ENCODE results near the gene HOXC10.

Gene HOXC10

DNA sequence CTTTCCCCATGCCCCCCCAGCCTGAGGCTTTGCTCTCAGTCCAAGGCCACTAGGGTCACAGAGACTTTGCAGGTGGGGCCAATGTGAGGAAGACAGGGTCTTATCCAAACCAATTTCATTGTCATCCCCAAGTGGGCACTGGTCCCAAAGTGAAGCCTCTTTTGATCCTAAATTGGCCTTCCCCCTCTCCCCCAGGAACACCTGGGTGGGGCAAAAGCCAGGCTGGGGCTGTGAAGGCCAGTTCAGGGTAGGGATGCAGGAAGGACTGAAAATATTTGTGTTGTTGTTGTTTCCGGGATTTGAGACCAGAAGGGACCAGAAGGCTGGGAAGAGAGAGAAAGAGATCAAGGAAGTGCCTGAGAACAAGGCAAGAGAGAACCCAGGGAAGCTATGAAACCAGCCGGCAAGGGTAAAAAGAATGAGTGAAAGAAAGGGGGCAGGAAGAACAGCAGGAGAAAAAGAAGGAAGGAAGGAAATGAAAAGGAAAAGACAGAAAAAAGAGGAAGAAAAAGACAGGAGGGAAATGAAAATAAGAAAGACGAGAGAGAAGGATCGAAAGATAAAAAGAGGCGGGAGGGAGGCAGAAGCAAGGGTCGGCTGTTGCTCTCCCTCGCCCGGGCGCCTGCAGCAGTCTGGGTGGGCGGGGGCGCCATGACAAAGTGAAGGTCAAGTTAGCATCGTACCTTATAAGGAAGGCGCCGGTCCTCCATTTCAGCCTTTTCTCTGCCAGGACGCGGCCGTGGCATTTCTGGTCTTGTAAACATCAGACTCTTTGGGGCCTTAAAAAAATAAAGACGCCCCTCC lies 19.5 kb upstream of the HOXC10 start:
- DNase-seq: no peak

DNA sequence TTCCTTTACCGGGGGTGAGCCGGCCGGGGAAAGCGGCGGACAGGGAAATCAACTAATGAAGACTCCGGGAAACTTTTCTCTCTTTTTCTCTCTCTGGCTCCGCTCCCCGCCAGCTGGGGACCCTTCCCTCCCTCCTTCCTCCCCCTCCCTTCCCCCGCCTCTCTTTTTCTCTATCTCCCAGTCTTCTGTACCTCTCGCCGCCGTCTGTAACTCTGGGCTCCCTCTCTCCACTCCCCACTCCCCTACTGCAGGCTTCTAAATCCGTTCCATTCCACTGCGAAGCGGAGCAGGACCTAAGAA lies 18.9 kb upstream of the HOXC10 start:
- no peak for DNase-seq

DNA sequence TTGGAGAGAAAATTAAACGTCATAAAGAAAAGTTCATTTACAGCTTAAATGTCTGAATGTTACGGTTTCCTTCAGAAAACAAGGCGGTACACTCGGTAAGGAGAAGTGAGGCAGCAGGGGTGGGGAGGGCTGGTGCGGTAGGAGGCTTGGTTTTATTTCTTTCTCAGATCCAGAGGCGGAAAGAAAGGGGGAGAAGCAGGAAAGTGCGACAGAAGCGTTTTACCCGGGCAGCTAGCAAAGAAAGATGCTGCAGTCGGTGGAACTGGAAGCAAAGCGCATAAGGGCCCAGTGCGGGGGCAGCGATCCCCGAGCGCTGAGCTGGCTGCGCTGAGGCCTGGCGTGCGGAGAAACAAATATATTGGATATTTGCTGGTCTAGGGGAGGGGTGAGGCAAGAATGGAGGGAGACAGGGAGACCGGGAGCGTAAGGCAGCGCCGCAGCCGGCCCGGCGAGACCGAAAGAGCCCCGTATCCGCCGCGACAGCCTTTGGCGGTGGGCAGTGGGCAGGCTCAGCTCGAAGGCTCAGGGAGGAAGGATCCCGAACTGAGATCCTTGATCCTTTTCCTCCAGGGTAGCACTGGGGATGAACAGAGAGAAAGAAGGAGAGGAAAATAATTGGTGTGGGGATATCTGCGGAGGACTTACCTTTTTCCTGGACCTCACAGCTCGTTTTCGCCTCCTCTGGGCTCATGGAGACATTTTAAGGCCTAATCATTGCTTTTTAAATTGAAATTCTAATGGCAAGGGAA lies 18.4 kb upstream of the HOXC10 start:
- no peak for DNase-seq

DNA sequence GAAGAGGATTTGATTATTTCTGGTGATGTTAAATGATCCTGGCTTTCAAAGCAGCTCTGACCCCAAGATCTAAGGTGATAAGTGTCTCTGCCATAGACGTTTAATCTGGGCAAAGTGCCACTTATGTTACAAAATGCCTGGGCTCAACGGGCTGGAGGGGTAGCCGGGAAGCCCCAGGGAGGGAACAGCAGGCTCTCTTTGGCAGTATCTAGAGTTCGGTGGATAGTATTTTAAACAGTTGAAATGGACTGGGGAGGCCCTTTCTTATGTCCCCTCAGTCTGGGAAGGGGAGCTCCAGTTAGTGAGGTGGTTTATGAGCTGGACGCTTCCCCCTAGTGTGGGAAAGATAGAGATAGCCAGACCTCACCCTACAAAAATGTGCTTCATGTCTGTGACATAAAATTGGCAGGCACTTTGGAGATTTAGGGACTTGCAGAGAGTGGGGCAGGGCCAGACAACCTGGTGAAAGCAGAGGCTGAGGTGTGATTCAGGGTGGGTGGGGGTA lies 17.5 kb upstream of the HOXC10 start:
- no peak for DNase-seq

DNA sequence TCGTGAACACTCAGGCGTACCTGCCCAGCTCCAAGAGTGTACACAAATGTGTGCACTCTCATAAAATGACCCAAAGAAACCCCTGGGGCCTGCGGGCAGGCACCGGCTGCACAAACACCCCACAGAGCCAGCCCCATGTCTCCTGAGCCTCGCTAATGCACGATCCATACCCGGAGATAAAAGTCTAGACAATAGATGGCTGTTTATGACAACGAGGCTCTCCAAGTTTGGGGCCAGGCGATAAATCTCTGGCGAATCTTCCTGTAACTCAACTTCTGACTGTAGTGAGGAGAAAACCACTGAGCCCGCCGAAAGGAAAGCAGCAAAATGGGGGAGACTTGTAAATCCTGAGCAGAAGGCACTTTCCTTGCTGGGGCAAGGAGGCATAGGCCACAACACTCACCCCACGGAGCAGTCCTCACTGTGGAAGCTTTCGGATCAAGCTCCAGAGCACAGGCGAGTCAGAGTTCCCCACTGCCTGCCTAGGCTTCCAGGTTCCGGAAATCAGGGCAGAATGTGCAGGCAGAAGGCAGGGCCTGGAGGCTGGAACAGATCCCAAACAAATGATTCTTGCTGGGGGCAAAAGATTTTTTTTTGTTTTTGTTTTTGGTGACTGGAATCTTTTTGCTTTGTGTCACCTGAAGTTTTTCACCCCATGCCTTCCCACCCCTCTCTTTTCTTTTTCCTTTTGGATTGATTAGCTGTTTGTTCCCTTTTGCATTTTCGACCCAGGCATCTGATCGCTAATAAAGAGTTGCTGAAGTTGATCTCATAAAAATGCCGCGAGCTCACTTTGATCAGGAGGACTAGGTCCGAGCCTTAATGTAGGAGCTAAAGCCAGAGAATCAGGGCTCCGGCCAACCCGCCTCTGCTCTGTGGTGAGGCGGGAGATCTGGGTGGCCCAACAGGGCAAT lies 16.5 kb upstream of the HOXC10 start:
- DNase-seq: no peak

DNA sequence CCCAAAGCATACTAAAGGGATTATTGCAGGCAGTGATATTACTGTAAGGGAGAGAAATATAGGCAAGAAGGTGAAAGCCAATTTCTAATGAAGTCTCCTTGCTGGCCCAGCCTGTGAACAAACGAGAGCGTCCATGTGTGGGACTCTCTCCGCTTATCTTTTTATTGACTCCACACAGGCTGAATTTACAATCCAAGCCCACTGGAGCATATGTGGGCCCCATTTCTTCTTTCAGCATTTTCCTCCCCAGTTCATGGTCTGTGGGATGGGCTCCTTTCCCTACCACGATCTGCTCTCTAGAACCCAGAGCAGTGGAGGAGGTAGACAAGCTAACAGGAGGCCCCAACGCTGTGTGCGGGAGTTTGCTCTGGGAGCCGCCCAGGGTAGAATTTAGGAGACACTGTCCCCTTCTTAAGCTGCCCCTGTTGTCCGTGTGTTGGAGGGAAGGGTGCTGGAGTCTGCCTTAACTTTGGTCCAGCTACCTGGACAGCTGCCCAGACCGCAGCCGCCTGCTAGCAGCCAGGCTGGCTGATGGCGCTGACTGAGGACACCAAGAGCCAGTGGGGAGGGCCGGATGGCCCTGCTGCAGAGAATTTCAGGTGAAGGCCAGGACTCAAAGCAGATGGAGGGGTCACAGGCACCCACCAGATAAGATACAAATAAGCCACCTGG lies 15.2 kb upstream of the HOXC10 start:
- DNase-seq: no peak

DNA sequence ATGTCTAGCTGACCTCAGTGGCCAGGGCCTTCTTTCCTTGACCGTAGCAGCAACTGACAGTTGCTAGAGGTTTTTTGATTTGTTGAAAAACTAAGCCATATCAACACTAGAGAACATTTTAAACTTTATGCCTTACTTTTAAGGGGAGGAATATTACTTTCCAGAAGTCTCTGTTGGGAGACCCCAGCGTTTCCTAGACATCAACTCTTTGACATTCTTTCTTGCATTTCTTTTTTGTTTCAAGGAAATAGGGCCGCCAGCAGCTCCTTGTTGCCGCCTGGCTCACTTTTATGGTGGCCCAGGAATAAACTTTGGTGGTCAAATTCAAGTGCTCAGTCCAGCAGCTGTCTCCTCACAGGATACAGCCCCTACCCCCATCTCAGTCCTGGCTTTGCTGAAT lies 14.5 kb upstream of the HOXC10 start:
- no peak for DNase-seq

DNA sequence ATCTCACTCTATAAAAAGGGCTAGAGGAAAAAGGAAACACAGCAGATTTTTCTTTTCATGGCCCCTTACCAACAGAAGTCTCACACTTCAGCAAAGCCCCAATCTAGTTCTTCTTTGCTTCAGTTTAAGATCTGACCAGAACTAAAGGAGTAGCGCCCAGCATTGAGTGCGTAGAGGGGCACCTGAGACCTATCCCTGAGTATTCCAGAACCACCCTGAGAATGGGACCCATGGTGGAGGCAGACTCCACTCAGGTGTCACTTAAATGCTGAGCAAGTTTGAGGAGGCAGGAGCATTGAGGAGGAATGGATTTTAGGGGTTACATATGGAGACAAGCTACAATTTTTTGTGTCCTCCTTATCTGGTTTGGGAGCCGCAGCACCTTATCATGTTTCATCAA lies 13.8 kb upstream of the HOXC10 start:
- DNase-seq: no peak

DNA sequence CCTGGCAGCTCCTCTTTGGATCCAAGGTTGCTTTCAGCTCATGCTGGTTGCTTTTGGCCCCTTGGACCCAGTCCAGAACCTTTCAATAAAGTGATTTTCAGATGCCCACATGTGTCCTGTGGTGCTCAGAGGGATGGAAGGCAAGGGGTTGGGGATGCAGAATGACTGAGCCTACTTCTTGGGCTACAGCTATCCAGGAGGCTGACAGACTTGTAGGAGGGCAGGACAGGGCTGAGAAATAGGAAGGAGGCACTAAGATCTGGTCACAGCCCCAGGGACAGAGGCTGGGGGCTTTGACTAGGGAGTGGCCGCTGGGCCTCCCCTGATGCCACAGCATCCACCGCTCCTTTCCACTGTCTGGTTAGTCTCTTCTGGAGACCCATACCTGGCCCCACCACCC lies 13.3 kb upstream of the HOXC10 start:
- no peak for DNase-seq

DNA sequence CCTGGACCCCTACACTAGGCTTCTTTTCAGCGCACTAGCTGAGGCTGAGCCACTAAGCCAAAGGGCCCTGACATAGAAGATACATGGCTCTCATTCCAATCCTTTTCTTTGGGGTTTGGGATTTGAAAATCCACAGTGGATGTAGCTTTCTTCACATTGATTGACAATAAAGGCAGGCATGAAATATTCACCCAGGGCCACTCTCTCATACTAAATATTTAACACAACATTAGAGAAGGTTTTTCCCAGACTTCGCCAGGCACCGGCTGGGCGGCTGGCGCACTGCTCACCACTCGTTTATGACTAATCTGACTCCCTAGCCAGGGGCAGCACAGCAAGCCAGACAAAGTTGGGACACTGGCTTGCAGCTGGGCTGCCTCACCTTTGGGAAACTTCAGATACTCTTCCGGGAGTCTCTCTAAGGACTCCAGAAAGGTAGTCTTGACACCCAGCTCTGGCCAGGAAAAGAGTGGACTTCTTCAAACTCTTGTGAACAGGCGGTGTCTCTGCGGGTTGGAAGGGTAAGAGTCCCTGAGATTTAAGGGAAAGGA lies 12.7 kb upstream of the HOXC10 start:
- no peak for DNase-seq

DNA sequence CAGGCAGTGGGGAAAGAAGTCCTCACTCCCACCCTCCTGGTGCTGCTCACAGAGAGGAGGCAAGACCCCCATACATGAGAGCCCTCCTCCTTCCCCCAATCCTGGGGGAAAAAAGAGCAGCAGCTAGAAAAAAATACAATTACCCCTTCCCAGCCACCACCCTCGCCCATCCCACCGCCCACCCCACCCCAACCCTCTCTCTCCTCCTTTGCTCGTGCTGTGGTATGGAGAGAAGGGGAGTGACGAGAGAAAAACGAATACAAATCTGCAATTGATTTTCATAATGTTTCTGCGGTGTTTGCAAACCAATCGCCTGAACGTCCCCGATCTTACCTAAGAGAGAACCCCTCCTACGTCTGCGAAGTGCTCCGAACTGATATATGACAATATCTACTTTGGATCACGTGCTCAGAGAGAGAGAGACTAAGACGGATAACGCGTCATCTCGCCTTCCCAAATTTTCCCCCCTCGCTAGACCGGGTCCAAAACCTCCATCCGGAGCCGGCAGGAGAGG lies 12.2 kb upstream of the HOXC10 start, which contains the start of gene HOXC11:
Gene HOXC11 (plus strand): TSS at position 405 of the 514 bp plus-strand sequence. CDS start 116 bp downstream, outside the sequence.
- no peak for DNase-seq

DNA sequence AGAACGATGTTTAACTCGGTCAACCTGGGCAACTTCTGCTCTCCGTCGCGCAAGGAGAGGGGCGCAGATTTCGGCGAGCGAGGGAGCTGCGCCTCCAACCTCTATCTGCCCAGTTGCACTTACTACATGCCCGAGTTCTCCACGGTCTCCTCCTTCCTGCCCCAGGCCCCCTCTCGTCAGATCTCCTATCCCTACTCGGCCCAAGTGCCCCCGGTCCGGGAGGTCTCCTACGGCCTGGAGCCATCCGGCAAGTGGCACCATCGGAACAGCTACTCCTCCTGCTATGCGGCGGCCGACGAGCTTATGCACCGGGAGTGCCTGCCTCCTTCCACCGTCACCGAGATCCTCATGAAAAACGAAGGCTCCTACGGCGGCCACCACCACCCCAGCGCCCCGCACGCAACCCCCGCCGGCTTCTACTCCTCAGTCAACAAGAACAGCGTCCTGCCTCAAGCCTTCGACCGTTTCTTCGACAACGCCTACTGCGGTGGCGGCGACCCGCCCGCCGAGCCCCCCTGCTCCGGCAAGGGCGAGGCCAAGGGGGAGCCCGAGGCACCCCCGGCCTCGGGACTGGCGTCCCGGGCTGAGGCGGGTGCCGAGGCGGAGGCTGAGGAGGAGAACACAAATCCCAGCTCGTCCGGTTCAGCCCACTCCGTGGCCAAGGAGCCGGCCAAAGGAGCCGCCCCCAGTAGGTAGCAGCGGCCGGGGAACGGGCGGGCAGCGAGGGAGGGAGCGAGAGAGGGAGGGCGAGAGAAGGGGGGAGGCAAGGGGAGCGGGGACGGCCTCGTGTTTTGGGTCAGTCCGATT lies 11.5 kb upstream of the HOXC10 start:
- no peak for DNase-seq

DNA sequence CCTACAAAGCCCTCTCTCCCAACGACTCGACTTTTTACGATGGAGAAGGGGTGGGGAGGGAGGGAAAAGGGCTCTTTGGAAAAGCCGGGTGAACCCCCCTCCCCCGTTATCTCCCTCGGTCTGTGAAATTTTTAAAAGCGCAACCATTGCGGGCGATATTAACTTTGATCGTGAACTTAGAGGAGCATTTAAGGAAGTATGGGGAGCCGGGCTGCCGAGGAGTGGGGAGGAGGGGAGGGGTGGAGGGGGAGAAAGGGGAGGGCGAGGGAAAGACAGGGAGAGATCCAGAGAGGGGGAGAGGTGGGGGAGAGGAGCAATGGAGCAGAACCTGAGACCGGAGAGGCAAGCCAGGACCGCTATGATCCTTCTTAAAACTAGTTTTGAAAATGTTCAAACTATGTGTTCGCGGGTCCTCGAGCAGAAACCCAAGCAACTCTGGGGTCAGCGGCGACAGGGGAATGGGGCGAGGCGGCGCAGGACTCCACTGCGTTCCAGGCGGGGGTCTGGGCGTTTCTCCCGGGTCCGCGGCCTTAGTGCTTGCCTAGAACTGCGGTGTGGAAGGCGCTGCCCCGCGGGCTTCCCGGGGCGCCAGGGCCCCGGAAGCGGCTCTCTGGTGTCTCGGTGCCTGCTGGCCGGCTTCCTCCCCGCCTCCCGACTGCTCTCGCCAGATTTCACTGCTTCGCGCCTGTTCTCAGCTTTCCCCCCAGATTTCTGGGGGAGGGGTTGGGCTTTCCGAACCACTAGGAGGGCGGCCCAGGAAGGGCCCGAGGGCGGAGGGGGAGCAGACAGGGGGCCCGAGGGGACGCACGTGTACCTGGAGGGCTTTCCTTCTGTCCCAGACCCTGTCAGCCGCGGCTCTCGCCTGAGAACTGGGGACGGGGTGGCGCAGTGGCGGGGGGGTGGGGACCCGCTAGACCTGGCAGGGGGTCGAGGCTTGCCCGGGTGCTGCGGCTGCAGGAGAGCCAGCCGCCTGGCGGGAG lies 10.6 kb upstream of the HOXC10 start, which contains the start of gene HOTAIR:
Gene HOTAIR (minus strand): TSS at position 871 of the 980 bp plus-strand sequence.
- DNase-seq: no peak

DNA sequence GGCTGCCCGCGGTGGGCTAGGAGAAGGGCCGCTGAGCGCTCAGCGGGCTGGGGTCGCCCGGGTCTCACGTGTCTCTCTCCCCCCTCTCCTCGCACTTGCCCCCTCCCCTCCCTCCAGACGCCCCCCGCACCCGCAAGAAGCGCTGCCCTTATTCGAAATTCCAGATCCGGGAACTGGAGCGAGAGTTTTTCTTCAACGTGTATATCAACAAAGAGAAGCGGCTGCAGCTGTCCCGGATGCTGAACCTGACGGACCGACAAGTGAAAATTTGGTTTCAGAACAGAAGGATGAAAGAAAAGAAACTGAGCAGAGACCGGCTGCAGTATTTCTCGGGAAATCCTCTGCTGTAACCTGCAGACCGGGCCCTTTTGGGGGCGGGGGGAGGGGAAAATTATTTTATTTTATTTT lies 9.9 kb upstream of the HOXC10 start:
- DNase-seq: no peak

DNA sequence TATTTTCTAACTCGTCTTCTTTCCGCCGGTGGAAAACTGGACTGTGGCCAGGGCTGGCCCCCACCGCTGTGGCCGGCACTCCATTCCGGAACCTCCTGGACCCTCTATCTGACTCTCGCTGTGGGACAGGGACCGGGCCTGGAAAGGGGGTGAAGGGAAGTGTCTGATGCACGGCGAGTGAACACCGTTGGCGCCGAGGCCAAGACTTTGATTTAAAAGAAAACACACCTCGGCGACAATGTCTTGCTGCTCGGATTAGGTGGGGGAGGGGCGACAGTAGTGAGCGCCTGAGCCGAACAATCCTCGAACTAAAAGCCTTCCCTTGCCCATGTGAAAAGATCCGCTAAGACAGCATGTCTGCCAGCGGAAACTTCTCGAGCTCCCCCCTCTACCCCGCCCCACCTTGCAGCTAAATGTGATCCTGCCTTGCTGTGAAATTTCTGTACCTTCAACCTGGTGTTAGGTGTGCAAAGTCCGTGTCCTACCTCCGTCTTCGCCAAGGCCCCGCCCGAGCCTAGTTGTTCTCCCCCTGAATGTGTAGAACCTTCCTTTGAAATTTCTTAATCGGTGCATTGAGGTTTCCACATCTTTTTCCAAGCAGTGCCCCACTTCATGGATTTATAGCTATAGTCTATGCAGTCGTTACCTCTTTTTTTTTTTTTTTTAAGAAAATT lies 9.3 kb upstream of the HOXC10 start:
- no peak for DNase-seq

DNA sequence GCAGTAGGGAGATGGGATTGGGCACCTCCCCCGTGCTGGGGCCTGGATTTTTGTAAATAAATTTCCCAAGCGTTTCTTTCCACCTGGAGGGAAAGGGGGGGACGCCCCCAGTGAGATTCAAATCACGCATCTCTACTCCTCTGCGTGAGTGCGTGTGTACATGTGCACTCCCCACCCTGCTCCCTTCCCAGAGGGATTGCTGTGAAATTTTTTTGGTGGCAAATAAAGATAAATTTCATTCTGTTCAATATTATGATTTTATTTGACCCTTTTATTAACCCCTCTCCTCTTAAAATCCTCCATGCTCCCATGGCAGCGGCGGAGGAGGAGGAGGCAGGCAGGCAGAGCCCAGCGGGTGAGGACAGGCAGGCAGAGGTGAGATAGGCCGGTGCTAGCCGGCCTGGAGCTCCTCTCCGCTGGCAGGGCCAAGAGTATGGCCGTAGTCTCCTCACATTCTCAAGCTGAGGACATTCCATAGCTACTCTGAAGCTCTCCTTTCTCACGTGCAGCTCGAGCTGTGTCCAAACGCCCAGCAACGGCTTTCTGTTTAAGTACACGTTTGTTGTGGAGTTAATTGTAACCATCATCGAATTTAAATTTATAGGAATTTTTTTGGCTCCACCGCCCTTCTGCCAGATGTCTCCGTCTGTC lies 8.6 kb upstream of the HOXC10 start:
- DNase-seq: no peak

DNA sequence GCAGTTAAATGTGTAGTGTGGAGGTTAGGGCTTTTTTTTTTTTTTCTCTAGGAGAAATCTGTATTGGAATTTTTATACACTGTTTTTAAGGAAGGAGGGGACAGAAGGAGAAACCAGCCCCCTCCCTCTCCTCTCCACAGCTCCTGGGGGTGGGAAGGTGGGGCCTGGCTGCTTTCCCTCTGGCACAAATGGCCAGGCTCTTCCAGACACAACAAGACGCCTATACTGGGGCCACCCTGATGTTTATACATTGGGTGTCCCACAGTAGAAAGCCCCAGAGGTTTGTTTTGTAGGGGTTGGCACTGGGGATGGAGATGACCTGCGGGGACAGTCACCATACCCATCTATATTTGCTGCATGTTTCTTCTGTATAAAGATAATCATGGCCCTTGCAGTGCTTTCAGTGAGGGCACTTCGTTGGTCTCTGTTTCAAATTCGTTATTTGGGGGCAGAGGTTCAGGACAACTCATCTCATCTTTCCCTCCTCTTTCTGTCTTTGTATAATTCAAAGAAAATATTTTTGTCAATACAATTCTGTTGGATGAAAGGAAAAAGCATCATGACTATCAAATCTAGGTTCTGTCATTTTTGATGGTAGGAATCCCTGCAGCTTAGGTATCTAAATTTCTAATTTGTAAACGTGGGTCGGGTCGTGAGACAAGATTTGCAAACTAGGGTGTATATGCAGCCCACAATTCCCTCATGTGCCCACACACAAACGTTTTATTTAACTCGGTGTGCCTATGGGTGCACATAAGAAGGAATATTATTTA lies 7.9 kb upstream of the HOXC10 start:
- DNase-seq: no peak
